ENCODE data around the gene NUS1.

- TF ChIP-seq CTCF (IDR thresholded peaks at IDR 0.05) (no peak), POLR2A (IDR thresholded peaks at IDR 0.05) (no peak)
These were observed 766 bp upstream of the NUS1 start for GRCh38 chr6:117674503-117674902.

All from uterus (tissue), 2 donors.